HG03025 (cell line): ENCODE data around the gene SLC35F2.
"Not testable (repeated sequence)": the region's sequence is repeated elsewhere in the genome, so short reads cannot be mapped to it uniquely, and the experiment has no call there.

Experiments used
- ATAC-seq: cut with Tn5 transposase; IDR thresholded peaks from one replicate; pipeline ENCODE4 v1.9.1; 2021; ENCODE audit warnings: mild to moderate bottlenecking, moderate library complexity; ENCODE audit not compliant: unreplicated experiment, low FRiP score

Gene SLC35F2

GRCh38 chr11:107842412-107843100, 16.0 kb downstream of the SLC35F2 start:
- no peak for ATAC-seq

DNA sequence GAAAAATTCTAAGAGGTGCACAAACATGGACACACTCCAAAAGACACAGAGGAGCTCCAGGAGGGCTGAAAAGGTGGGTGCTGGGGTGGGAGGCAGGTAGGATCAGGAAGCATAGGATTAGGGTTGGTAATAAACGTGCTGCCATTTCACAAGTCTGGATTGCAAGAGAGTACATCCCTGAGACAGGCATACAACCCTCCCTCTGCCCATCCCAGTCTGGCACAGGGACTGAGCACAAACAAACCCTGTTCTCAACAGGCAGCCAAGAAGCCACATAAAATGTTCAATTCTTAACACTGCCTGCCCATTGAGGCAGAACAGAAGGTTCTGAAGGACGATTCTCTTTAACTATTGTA, 18.5 kb downstream of the SLC35F2 start:
- ATAC-seq, result peak; percentile 18

DNA sequence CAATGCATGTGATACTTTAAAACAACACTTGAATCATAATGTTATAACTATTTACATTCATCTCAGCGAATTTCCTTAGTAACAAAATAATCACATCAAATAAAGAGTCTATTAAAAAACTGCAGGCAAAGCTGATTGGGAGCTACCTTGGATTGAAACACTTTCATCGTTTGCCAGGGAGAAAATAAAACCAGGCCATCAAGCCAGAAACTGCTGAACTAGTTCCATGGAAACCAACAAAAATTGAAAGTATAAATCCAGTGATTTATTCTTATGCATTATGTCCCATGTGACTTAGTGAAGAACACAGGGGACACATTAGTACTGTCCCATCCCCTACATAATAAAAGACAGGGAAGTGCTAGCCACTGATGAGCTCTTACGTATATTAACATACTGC, 21.7 kb downstream of the SLC35F2 start:
- ATAC-seq, result no peak

GRCh38 chr11:107834995-107835394, 23.6 kb downstream of the SLC35F2 start:
- ATAC-seq, result no peak

DNA sequence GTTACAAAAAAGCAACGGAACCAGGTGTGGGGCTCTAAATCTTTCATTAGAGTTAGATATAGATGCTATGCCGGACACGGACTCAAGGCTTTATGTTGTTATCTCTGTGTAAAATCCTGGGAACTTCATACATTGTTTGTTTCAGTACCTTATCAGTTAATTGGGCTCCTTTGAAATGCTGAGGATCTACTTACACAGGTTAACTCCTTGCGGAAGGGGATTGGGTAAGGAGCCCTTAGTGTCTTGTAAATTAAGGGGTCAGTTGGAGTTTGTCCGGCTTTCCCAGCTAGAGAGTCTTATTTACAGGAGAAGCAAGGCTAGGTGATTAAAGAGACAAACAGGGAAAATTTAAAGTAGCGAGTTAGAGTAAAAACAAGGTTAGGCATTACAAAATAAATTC, 24.7 kb downstream of the SLC35F2 start:
- not testable (repeated sequence) for ATAC-seq

- ATAC-seq, result no peak
Observed at GRCh38 chr11:107830915-107831540, 27.6 kb downstream of the SLC35F2 start.

DNA sequence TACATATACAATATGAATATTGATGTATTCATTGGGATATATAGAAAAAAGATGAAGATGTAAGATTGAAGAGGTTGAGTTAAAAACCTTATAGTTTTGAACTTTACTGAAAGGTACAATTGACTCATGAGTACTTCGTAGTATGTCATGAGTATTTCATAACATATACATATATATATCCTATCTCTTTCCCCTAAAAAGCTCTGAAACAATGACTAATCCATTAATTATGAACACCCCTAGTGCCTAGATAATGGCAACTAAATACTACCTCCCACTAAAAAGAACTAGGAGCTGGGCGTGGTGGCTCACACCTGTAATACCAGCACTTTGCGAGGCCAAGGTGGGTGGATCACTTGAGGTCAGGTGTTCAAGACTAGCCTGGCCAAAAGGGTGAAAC, 31.5 kb downstream of the SLC35F2 start:
- no peak for ATAC-seq

DNA sequence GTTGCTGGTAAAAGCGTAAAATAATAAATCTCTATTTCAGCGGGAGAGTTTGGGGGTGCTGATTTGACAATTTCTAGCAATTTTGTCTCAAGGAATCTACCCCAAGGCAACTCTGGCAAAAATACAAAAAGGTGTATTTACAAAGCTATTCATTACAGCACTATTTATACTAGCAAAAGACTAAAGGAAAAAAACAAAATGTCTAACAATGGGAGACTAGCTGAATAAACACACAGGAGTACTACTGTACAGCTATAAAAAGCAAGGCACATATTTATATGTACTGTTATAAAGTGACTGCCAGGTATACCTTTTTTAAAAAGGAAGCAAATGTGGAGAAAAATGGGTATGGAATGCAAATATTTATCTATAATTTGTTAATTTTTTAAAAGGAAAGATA, 32.7 kb downstream of the SLC35F2 start:
- no peak for ATAC-seq

- no peak for ATAC-seq
Observed at GRCh38 chr11:107824668-107825369, 33.8 kb downstream of the SLC35F2 start.

DNA sequence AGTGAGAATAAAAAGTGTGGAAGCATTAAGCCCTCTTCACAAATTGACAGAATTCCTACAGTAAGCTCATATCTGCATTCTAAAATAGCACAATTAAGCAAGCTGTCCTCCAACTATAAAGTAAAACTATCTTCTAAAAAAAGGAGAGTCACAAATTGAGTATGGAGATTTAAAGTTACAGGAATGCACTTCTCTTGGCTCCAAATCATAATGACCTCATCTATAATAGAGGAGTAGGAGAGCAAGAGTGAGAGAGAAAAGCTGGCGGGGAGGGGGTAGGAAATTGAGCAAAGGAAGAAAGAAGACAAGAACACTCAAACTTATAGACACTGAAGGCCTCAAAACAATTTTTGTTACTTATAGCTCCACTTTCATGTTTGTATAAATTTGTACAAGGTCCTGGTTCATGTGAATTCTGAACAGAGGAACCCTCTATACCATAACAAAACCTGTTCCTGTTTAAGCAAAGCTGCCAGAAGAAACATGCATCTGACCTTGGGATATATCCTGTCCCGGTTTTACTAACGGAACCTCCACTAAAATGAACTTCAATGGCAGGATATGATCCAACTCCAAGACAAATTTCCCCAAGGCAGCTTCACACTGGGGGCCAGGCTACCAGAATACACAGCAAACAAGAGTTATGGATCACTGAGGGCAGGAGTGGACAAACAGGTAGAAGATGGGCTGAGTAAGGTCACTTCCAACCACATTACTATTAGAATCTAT, 37.2 kb downstream of the SLC35F2 start:
- ATAC-seq, result no peak

- no peak for ATAC-seq
Observed at GRCh38 chr11:107819361-107820014, 39.1 kb downstream of the SLC35F2 start.

GRCh38 chr11:107818491-107818890, 40.1 kb downstream of the SLC35F2 start:
- no peak for ATAC-seq

DNA sequence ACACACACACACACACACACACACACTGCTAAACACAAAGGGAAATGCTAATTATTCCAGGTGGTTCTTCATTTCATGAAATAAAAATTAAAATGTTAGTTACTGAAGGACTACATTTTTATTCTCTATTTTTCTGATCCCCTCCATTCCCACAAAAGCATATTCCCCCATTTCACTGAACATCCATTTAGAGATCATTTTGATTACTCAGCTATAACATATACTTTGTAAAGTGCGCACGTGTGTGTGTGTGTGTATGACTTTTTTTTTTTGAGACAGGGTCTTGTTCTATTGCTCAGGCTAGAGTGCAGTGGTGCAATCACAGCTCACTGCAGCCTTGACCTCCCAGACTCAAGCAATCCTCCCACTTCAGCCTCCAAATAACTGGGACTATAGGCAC, 42.6 kb downstream of the SLC35F2 start:
- ATAC-seq, result no peak

GRCh38 chr11:107810875-107811274, 47.7 kb downstream of the SLC35F2 start:
- ATAC-seq, result no peak

GRCh38 chr11:107808521-107808920, 50.1 kb downstream of the SLC35F2 start:
- ATAC-seq, result no peak

GRCh38 chr11:107804971-107805370, 53.6 kb downstream of the SLC35F2 start:
- no peak for ATAC-seq

- ATAC-seq, result no peak
Observed at GRCh38 chr11:107804211-107804610, 54.4 kb downstream of the SLC35F2 start.

DNA sequence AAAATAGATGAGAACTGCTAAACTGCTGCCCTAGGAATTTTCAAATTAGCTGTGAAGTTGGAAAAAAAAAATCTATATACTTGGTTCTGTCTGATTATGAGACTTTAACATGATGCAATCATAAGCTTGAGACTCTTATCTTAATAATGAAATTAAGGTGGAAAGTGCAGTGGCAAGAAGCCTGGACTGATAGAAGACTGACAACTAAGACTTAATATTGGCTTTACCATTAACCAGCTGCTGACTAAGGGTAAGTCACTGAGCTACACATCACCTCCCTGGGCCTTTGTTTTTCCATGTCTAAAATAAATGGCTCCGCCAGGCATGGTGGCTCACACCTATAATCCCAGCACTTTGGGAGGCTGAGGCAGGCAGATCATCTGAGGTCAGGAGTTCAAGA, 56.9 kb downstream of the SLC35F2 start:
- ATAC-seq, result no peak

- no peak for ATAC-seq
Observed at GRCh38 chr11:107799218-107799859, 59.2 kb downstream of the SLC35F2 start.

- ATAC-seq, result no peak
Observed at GRCh38 chr11:107792049-107792443, 66.5 kb downstream of the SLC35F2 start.
